Duodenal mucosa (tissue), 2 donors: ENCODE results near the gene NECTIN1.
"Not testable (repeated sequence)": the region's sequence is repeated elsewhere in the genome, so short reads cannot be mapped to it uniquely, and the experiment has no call there.

Experiments
- H3K27ac ChIP-seq: one replicate; pipeline ENCODE4 v1.7.0; 2013; ENCODE audit warnings: low read depth, low read length
- H3K27me3 ChIP-seq, 2 donors: one replicate each; pipeline ENCODE4 v1.7.0; 2013; ENCODE audit warnings: low read length in 2 of 2, control low read depth in 1 of 2; ENCODE audit not compliant: insufficient read depth in 2 of 2, control insufficient read depth in 1 of 2
- H3K36me3 ChIP-seq, 2 donors: one replicate each; pipeline ENCODE4 v1.7.0; 2013; ENCODE audit warnings: low read length in 2 of 2, control low read depth in 1 of 2; ENCODE audit not compliant: insufficient read depth in 2 of 2, control insufficient read depth in 1 of 2
- H3K4me1 ChIP-seq, 2 donors: one replicate each; pipeline ENCODE4 v1.7.0; 2013; ENCODE audit warnings: low read length in 2 of 2, control low read depth in 1 of 2; ENCODE audit not compliant: insufficient read depth in 2 of 2, control insufficient read depth in 1 of 2
- H3K4me3 ChIP-seq, 2 donors: one replicate each; pipeline ENCODE4 v1.7.0; 2013; ENCODE audit warnings: low read length in 2 of 2, low read depth in 1 of 2
- H3K9ac ChIP-seq, 2 donors: one replicate each; pipeline ENCODE4 v1.7.0; 2013; ENCODE audit warnings: low read length in 2 of 2, low read depth in 1 of 2
- H3K9me3 ChIP-seq, 2 donors: one replicate each; pipeline ENCODE4 v1.7.0; 2013; ENCODE audit warnings: low read length in 2 of 2, control low read depth in 1 of 2; ENCODE audit not compliant: control insufficient read depth in 1 of 2

Gene NECTIN1

DNA sequence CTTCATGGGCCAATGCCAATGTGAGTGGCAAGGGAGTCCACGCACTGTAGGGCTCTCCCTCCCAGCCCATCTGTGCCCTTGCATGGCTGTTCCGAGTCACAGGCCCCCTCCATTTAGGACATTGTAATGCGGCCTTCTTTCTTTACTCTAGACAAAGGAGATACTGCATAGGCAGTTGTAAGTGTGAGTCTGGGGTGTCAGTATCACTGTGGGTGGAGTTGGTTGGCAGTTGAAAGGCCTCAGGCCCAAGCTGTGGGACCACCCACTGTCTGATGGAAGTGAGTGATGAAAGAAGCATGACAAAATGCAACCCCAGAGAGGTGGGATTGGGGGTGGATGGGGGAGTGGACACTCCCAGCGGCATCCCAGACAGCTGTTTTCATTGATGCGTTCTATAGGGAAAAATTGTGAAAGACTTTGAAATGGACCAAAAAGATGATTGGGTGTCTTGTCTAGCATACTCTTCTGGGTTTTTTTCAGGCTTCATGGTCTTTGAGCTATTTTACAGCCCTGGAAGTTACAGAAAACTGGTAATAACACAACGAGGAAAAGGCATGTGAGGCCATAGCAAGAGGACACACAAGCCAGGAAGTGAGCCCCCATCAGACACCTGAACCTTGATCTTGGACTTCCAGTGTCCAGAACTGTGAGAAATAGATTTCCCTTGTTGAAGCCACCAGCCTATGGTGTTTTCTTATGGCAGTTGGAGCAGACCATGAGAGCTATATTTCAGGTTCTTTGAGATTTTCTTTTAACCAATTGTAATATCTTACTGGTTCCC is 114.6 kb downstream of the NECTIN1 start:
- Histone ChIP-seq H3K4me3 (no peak overlapping the region), H3K27me3 (no peaks in the 10 kb centered on the region), H3K4me1 (peaks cover 14% of the 10 kb centered on the region in 2 donors), H3K9ac (no peak overlapping the region), H3K27ac (no peak overlapping the region), H3K36me3 (no peaks in the 10 kb centered on the region), H3K9me3 (no peaks in the 10 kb centered on the region)

- H3K9ac ChIP-seq = no peak overlapping the region
- H3K27me3 ChIP-seq = no peaks in the 10 kb centered on the region
- H3K4me1 ChIP-seq = peaks cover 14% of the 10 kb centered on the region in 2 donors
- no peak overlapping the region for H3K27ac ChIP-seq
- H3K4me3 ChIP-seq = no peak overlapping the region
- no peaks in the 10 kb centered on the region for H3K9me3 ChIP-seq
- no peaks in the 10 kb centered on the region for H3K36me3 ChIP-seq
These were observed 116.2 kb downstream of the NECTIN1 start for GRCh38 chr11:119612814-119613213.

DNA sequence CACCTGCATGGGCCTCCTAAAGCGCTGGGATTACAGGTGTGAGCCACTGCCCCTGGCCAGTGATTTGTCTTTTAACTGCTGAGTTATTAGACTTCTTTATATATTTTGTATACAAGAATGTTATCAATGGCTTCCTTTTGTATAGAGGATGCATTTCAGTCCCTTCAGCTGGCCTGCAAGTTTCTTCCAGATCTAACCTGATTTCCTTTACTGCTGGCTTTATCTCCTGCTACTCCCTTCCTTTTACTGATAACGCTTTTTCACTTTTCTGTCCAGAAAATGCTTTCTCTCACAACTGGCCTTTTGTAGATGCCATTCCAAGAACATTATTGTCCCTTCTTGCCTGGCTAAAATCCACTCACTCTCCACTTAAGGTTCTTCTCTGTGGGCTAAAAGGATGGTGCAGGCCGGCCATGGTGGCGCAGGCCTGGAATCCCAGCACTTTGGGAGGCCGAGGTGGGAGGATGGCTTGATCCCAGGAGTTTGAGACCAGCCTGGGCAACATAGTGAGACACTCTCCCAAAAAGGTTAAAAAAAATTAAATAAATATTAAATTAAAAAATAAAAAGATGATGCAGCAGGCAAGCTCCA is 118.1 kb downstream of the NECTIN1 start:
- H3K4me3 ChIP-seq = no peak overlapping the region
- no peak overlapping the region for H3K27ac ChIP-seq
- H3K36me3 ChIP-seq = no peaks in the 10 kb centered on the region
- no peaks in the 10 kb centered on the region for H3K27me3 ChIP-seq
- no peaks in the 10 kb centered on the region for H3K9me3 ChIP-seq
- H3K4me1 ChIP-seq = peaks cover 11 to 12% of the 10 kb centered on the region in 2 donors
- H3K9ac ChIP-seq = no peak overlapping the region

DNA sequence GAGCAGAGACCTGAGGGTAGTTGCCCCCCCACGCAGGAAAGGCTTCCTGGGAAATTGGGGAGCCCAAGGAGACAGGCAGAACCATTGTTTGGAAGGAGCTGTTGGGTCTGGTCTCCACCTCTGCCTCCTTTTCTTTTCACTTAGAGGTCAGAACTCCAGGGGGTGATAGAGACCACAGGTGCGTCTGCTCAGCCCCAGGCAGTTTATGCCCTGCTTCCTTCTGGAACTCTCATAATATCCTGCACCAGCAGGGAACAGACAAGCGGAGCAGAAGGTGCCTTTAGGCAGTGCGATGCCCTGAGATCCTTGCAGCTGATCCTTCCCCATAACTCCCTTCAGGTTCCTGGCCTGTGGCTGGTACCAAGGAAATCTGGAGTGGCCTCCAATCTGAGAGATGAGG is 120.2 kb downstream of the NECTIN1 start:
- Histone ChIP-seq H3K27ac (no peak overlapping the region), H3K9ac (no peak overlapping the region), H3K27me3 (no peaks in the 10 kb centered on the region), H3K4me1 (no peaks in the 10 kb centered on the region), H3K4me3 (no peak overlapping the region), H3K9me3 (no peaks in the 10 kb centered on the region), H3K36me3 (no peaks in the 10 kb centered on the region)

DNA sequence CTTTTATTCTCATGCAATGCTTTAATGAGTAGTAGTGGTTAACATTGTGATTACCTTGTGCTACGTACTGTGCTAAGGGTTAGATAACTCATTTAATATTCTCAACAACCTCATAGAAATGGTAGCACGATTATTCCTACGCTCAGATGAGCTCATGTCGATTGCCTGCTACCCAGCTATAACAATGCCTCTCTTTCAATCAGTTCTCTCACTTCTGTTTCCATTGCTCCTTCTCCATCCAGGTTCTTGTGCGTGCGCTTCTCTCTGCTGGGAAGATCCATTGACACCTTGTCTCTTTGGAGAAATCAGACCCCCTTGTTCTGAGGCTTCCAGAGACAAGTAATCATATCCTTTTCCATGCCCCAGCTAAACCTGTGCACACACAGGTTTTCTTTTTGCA is 120.8 kb downstream of the NECTIN1 start:
- no peak overlapping the region for H3K27ac ChIP-seq
- no peaks in the 10 kb centered on the region for H3K9me3 ChIP-seq
- H3K36me3 ChIP-seq = no peaks in the 10 kb centered on the region
- no peaks in the 10 kb centered on the region for H3K4me1 ChIP-seq
- H3K4me3 ChIP-seq = no peak overlapping the region
- no peak overlapping the region for H3K9ac ChIP-seq
- H3K27me3 ChIP-seq = no peaks in the 10 kb centered on the region

DNA sequence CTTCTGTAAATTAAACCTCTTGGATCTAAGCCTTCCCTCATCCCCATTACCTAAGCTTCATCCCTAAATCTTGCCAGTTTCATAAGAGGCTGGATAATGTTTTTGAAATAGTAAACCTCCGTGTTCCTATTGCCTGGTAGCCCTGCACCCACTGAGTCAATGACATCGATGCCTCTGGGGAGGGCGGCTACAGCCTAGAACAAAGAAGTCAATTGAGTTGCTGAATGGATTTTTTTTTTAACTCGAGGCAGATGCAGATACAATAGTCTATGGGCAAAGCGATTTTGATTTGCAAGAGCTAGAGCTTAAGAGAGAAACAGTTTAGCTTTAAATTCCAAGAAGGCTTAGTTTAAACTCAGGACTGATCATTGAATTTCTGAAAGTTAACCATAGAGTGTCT is 121.3 kb downstream of the NECTIN1 start:
- no peaks in the 10 kb centered on the region for H3K9me3 ChIP-seq
- H3K27ac ChIP-seq = no peak overlapping the region
- H3K4me3 ChIP-seq = no peak overlapping the region
- H3K27me3 ChIP-seq = no peaks in the 10 kb centered on the region
- H3K9ac ChIP-seq = no peak overlapping the region
- H3K36me3 ChIP-seq = no peaks in the 10 kb centered on the region
- H3K4me1 ChIP-seq = no peaks in the 10 kb centered on the region

DNA sequence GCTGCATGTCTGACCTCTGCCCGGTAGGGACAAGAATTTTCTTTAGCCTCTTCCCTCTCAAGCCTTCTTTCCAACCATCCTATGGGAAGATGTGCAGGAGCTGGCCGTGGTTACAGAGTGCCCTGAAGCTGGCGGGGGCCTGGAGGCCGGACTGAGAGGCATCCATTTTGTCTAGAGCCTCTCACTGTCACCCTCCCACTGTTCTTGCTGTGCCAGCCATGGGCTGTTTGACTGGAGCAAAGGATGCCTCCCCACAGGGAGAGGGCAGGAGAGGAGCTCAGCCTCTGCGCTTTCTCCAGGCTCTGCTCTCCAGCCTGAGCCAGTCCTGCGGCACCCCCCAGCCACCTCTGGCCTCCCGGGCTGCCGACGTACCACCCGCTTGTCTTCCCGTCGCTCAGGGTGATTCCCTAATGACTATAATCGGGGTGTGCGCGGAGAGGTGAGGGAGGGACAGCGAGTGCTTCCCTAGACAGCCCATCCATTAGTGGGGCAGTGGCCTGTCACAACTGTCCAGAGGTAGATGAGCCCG is 123.8 kb downstream of the NECTIN1 start:
- Histone ChIP-seq H3K9me3 (no peaks in the 10 kb centered on the region), H3K27ac (no peak overlapping the region), H3K27me3 (peaks cover 0 to 4% of the 10 kb centered on the region in 2 donors), H3K4me3 (no peak overlapping the region), H3K9ac (no peak overlapping the region), H3K4me1 (no peaks in the 10 kb centered on the region), H3K36me3 (no peaks in the 10 kb centered on the region)

GRCh38 chr11:119602745-119603373 is 126.1 kb downstream of the NECTIN1 start:
- no peaks in the 10 kb centered on the region for H3K9me3 ChIP-seq
- H3K9ac ChIP-seq = no peak overlapping the region
- no peaks in the 10 kb centered on the region for H3K4me1 ChIP-seq
- H3K4me3 ChIP-seq = no peak overlapping the region
- peaks cover 0 to 4% of the 10 kb centered on the region in 2 donors for H3K27me3 ChIP-seq
- H3K36me3 ChIP-seq = no peaks in the 10 kb centered on the region
- H3K27ac ChIP-seq = no peak overlapping the region

DNA sequence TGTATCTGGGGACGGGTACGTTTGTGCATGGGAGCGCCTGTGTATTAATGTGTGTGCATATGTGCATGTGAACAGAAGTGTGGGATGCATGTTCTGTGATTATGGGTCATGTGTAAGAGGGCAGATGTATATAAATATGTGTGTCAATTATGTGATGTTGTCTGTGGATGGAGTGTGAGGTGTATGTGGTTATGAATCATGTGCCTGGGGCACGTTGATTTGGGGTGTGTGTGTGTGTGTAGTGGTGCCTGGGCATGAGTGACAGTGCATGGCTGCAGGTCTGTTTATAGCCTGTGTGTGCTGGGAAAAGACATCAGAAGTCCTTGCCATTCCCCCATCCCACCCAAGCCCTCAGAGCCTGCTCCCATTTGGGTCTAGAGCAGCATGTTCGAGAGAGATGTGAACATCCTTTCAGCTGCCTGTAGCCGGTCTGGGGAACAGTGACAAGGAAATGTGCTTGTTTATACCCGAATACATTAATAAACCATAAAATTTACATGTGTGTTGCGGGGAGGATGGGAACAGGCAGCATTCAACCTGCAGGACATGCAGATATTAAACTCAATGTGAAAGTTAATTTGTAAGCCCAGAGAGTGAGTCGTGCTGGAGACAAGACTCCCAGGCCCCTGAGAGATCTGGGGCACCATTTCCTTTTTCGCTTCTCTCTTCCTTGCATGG is 129.0 kb downstream of the NECTIN1 start:
- peaks cover 0 to 4% of the 10 kb centered on the region in 2 donors for H3K27me3 ChIP-seq
- no peaks in the 10 kb centered on the region for H3K9me3 ChIP-seq
- no peaks in the 10 kb centered on the region for H3K36me3 ChIP-seq
- no peak overlapping the region for H3K27ac ChIP-seq
- H3K9ac ChIP-seq = no peak overlapping the region
- H3K4me1 ChIP-seq = no peaks in the 10 kb centered on the region
- no peak overlapping the region for H3K4me3 ChIP-seq

- not testable (repeated sequence) for H3K27ac ChIP-seq, H3K27me3 ChIP-seq, H3K9me3 ChIP-seq, H3K36me3 ChIP-seq, H3K4me1 ChIP-seq, H3K4me3 ChIP-seq, H3K9ac ChIP-seq
These were observed 133.1 kb downstream of the NECTIN1 start for GRCh38 chr11:119595941-119596340.
